HG02798 (cell line): ENCODE results near the gene PRRC2B.
"Not testable (repeated sequence)": the region's sequence is repeated elsewhere in the genome, so short reads cannot be mapped to it uniquely, and the experiment has no call there.

Source experiments
- ATAC-seq: cut with Tn5 transposase; IDR thresholded peaks from one replicate; pipeline ENCODE4 v1.9.1; 2021; ENCODE audit warnings: mild to moderate bottlenecking; ENCODE audit not compliant: unreplicated experiment, poor library complexity

The PRRC2B gene

GRCh38 chr9:131393622-131394463, at the start of gene PRRC2B:
Gene PRRC2B (plus strand): TSS chr9:131394086. CDS start chr9:131430145, 36,059 bp downstream.
- peak; percentile 60 for ATAC-seq

DNA sequence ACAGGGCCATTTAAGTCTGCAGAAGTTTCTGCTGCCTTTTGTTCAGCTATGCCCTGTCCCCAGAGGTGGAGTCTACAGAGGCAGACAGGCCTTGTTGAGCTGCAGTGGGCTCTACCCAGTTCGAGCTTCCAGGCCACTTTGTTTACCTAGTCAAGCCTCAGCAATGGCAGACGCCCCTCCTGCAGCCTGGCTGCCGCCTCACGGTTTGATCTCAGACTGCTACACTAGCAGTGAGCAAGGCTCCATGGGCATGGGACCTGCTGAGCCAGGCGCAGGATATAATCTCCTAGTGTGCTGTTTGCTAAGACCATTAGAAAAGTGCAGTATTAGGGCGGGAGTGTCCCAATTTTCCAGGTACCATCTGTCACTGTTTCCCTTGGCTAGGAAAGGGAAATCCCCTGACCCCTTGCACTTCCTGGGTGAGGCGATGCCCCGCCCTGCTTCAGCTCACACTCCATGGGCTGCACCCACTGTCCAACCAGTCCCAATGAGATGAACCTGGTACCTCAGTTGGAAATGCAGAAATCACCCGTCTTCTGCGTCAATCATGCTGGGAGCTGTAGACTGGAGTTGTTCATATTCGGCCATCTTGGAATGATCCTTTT, 48.9 kb upstream of the PRRC2B start:
- not testable (repeated sequence) for ATAC-seq

DNA sequence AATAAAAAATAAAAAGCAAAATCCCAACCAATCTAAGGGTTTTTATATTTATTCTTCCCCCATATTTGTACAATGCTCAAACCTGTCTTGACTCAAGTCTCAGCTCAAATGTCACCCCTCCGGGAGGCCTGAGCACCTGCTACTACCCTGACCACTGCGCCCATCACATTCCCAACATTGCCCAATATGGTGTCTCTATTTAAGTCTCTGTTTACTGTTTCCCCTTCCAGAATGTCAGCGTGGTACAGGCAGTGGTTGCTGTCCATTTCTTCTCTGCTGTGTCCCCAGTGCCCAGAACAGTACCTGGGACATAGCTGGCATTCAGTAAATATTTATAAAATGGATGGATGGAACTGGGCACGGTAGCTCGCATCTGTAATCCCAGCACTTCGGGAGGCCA, 47.3 kb upstream of the PRRC2B start:
- no peak for ATAC-seq

DNA sequence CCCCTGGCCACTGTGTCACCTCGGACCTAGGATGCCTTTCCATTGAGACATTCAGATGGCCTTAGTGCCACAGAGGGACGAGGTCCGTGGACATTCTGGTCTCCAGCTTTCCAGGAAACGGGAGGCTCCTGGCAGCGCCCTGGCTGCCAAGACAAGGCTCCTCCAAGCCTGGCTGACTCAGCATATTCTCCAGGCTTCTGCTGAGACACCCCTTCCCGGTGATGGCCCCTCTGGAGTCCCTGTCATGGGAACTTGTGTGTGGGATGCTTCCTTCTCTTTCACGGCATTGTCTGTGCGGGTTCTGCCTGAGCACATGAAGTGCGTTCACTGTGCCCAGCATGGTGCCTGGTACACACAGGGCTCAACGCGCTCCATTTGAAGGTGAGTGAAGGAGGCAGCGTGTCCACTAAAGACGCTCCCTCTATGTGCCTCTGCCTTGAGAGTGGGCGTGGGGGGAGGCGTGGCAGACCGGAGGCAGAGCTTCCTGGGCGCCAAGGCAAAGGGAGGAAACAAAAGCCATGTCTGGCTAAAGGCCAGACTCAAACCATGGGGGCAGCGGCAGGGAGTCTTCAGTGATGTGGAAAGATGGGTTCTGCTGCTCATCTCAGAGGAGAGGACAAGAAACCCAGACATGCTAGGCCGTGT, 46.4 kb upstream of the PRRC2B start:
- ATAC-seq = no peak

DNA sequence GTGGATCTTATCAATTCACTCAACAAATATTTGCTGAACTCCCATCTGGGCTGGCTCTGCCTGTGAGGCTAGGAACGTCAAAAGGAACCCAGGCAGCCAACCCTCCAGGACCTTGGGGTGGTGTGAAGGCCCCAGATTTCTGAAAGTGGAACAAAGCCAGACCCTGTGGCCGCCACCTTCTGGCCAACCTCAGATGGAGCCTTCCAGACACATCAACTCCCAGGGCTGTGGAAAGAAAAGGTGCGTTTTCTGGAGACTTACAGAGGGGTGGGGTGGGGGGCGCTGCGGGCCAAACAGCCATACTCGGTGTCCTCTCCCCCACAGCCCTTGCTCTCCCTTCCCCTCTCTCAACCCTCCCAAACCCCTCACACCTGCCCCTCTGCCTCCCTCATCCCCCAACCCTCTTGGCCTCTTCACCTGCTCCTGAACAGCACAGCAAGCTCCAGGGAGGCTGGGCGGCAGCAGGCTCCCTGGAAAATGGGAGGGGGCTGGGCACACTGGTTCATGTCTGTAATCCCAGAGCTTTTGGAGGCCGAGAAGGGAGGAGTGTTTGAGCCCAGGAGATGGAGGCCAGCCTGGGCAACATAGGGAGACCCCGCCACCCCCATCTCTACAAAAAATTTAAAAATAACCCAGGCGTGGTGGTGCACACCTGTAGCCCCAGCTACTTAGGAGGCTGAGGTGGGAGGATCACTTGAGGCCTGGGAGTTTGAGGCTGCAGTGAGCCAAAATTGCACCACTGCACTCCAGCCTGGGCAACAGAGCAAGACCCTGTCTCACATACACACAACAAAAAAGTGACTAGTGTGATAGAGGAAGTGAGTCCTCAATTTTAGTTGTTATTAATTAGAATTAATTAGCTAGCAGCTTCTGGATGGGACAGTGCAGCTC, 45.0 kb upstream of the PRRC2B start:
- no peak for ATAC-seq

- no peak for ATAC-seq
These were observed 44.4 kb upstream of the PRRC2B start for GRCh38 chr9:131349522-131349880.

- peak; percentile 55 for ATAC-seq
These were observed 43.9 kb upstream of the PRRC2B start for GRCh38 chr9:131349881-131350563.

DNA sequence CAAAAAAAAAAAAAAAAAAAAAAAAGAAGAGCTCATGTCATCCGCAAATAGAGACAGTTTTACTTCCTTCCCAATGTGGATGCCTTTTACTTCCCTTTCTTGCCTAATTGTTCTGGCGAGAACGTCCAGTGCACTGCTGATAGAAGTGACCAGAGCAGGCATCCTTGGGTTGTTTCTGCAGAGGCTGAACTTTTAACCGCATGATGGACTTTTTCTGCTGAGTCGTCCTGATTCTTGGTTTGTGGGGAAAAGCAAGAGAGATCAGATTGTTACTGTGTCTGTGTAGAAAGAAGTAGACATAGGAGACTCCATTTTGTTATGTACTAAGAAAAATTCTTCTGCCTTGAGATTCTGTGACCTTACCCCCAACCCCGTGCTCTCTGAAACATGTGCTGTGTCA, 37.4 kb upstream of the PRRC2B start:
- not testable (repeated sequence) for ATAC-seq

DNA sequence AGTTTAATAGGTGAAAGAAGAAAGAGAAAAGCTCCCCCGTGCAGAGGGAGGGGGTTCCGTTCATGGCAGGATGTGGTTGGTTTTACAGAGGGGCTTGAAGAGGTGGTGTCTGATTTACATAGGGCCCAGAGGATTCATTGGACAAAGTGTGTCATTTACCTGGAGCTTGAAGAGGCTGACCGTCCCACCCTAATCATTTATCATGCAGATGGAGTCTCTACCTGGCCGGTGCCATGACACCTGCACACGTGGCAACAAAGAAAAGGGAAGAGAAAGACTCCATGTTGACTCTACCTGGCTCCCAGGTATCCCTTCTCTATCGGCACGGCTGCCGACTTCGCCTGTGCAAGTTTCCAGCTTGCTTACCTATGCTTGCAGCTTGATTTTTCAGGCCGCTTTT, 35.3 kb upstream of the PRRC2B start:
- ATAC-seq = no peak

GRCh38 chr9:131361202-131361833, 32.6 kb upstream of the PRRC2B start:
- no peak for ATAC-seq

- no peak for ATAC-seq
These were observed 28.3 kb upstream of the PRRC2B start for GRCh38 chr9:131365546-131365945.

- no peak for ATAC-seq
These were observed 27.0 kb upstream of the PRRC2B start for GRCh38 chr9:131366761-131367401.

DNA sequence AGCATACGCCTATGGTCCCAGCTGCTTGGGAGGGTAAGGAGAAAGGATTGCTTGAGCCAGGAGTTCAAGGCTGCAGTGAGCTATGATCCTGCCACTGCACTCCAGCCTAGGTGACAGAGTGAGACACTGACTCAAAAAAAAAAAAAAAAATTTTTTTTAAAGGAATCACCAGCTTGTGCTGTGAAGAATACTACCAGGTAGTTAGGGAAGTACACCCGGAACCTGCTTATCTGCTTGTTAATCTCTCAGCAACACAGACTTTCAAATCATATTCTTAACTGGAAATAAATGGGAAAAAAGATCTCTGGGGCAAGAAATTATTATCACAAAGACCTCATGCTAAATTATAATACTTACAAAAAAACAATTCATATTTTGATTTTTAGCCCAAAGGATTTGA, 26.4 kb upstream of the PRRC2B start:
- ATAC-seq = no peak

DNA sequence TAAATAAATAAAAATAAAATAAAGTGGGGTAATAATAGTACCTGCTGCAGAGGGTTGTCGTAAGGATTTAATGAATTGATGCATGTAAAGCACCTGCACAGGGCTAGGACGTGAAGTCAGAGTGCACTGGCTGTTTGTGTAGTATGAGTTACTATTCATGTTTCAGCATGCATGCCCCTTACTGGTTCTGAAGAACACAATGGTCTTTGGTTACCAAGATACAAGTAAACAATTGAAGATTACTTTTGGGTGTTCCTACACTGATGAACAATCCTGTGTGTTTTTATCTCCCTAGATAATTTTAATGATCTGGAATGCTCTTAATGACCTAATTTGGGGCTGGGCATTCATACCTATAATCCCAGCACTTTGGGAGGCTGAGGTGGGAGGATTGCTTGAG, 23.2 kb upstream of the PRRC2B start:
- no peak for ATAC-seq

GRCh38 chr9:131372599-131372973, 21.3 kb upstream of the PRRC2B start:
- not testable (repeated sequence) for ATAC-seq

- ATAC-seq = not testable (repeated sequence)
These were observed 19.2 kb upstream of the PRRC2B start for GRCh38 chr9:131374638-131375037.

- ATAC-seq = no peak
These were observed 14.8 kb upstream of the PRRC2B start for GRCh38 chr9:131379056-131379455.

DNA sequence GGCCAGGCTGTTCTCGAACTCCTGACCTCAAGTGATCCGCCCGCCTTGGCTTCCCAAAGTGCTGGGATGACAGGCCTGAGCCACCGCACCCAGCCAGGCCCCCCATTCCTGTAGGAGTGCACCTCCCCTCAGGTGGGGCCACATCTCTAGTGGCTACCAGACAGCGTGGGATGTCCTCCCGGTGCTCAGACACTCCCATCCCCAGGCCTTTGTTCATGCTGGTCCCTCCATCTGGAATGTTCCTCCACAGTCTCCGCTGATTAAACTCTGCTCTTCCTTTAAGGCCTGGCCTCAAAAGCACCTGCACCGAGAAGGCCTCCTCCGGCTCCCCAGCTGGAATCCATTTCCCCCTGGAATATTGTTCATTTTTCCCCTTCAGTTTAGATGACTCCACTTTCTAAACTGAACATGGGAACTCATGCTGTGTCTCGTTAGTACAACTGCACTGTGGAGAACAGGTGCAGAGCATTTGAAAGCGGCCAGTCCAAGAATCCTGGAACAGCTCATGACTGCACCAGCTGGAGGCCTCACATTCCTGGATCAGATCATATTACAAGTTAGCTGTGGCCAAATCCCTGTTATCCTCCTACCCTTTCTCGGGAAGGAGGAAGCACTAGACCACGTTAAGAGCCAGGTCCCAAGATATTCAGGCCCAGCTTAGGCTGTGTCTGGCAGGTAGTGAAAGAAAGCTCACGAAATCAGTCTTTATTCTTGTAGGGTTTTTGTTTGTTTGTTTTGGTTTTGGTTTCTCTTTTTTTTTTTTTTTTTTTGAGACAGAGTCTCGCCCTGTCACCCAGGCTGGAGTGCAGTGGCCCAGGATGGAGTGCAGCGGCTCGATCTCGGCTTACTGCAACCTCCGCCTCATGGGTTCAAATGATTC, 10.8 kb upstream of the PRRC2B start:
- no peak for ATAC-seq
